IPS DF 6.9 (cell line): ENCODE measurements around the gene EZH1.

Source experiments
- DNase-seq: peaks from one replicate; pipeline ENCODE4 v3.0.0-alpha.2; 2013; ENCODE audit warnings: low read depth, low spot score
- H3K27ac ChIP-seq: one replicate; pipeline ENCODE4 v1.5.1; 2013; ENCODE audit warnings: low read length, control low read depth
- H3K27me3 ChIP-seq: 2 replicates; pipeline ENCODE4 v1.6.1; 2013; ENCODE audit warnings: mild to moderate bottlenecking, low read length; ENCODE audit not compliant: control insufficient read depth, insufficient read depth
- H3K36me3 ChIP-seq: 2 replicates; pipeline ENCODE4 v1.6.1; 2013; ENCODE audit warnings: low read length; ENCODE audit not compliant: control insufficient read depth, insufficient read depth
- H3K4me1 ChIP-seq: 2 replicates; pipeline ENCODE4 v1.6.1; 2013; ENCODE audit warnings: low read length; ENCODE audit not compliant: control insufficient read depth, insufficient read depth
- H3K4me3 ChIP-seq: 2 replicates; pipeline ENCODE4 v1.5.1; 2013; ENCODE audit warnings: mild to moderate bottlenecking, low read length
- H3K9me3 ChIP-seq: 2 replicates; pipeline ENCODE4 v1.6.1; 2013; ENCODE audit warnings: low read length, inconsistent platforms; ENCODE audit not compliant: control insufficient read depth, insufficient read depth
- WGBS: extraction: QIAGEN DNeasy Blood & Tissue Kit; methylation state at CpG from one replicate; pipeline ENCODE4 v1.1.7; 2013; ENCODE audit warnings: mixed read lengths, missing lambda C conversion rate; ENCODE audit not compliant: insufficient read length, insufficient coverage; 5-methylcytosine and 5-hydroxymethylcytosine counted together

Gene EZH1

DNA sequence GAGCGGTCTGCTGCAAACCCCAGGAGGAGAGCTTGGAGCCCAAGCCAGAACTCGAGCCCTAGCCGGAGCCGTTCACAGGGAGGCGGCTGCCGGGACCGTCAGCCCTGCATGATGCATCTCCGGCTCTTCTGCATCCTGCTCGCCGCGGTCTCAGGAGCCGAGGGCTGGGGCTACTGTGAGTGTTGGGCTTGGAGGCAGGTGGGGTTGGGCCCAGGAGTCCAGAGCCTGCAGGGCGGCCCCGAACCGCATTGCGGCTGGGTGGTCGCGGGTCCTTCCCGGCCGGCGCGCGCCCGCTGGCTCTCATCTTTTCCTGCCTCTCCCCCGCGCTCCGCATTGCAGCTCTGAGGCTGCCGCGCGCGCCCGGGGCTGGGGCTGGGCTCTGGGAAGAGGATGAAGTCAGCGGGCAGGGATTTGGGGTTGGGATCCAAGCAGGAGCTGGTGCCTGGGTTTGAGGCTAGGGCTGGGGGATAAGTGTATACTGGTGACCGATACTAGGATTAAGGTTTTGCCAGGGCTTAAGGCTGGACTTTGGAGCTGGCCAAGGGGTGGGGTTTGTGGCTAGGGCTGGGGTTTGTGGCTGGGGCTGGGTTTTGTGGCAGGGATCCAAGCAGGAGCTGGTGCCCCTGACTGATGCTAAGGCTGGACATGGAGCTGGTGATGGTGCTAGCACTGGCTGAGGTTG lies 62.0 kb downstream of the EZH1 start:
- no peak for DNase-seq
- Histone ChIP-seq H3K4me1 (peaks cover 13% of the 10 kb centered on the region), H3K36me3 (no peaks in the 10 kb centered on the region), H3K27me3 (peaks cover 2% of the 10 kb centered on the region; the same call in 1 of the 2 replicates), H3K9me3 (no peaks in the 10 kb centered on the region), H3K4me3 (peak overlapping the region; percentile 54; the same call in 1 of the 2 replicates), H3K27ac (no peak overlapping the region)
- no CpG with 5 or more reads among the region's 34 CpGs for WGBS

GRCh38 chr17:42681976-42682721 lies 62.7 kb downstream of the EZH1 start, which contains the start of gene CNTNAP1:
Gene CNTNAP1, plus strand, starts transcription at chr17:42682531. Its CDS starts 299 bp downstream, at chr17:42682830.
- 100% methylated on average over 1 of the region's 22 CpGs for WGBS
- Histone ChIP-seq H3K36me3 (no peaks in the 10 kb centered on the region), H3K9me3 (no peaks in the 10 kb centered on the region), H3K27me3 (peaks cover 2% of the 10 kb centered on the region; the same call in 1 of the 2 replicates), H3K4me3 (peak within 1 kb of the TSS; percentile 54; the same call in 1 of the 2 replicates), H3K27ac (no peak within 1 kb of the TSS), H3K4me1 (peaks cover 13% of the 10 kb centered on the region)
- no peak for DNase-seq

GRCh38 chr17:42680331-42680808 lies 64.5 kb downstream of the EZH1 start:
- peaks cover 2% of the 10 kb centered on the region; the same call in 1 of the 2 replicates for H3K27me3 ChIP-seq
- H3K9me3 ChIP-seq = no peaks in the 10 kb centered on the region
- H3K36me3 ChIP-seq = no peaks in the 10 kb centered on the region
- peaks cover 13% of the 10 kb centered on the region for H3K4me1 ChIP-seq
- no peak for DNase-seq
- H3K27ac ChIP-seq = no peak overlapping the region
- whole genome bisulfite sequencing = no CpG with 5 or more reads among the region's 20 CpGs
- H3K4me3 ChIP-seq = peak overlapping the region; percentile 34; the same call in 1 of the 2 replicates

- Histone ChIP-seq H3K27ac (no peak overlapping the region), H3K9me3 (no peaks in the 10 kb centered on the region), H3K27me3 (peaks cover 2% of the 10 kb centered on the region; the same call in 1 of the 2 replicates), H3K4me3 (peak overlapping the region; percentile 34; the same call in 1 of the 2 replicates), H3K36me3 (no peaks in the 10 kb centered on the region), H3K4me1 (peaks cover 16% of the 10 kb centered on the region)
- no peak for DNase-seq
- WGBS = no CpG with 5 or more reads among the region's 78 CpGs
Measured at GRCh38 chr17:42679492-42680330, 65.1 kb downstream of the EZH1 start.

DNA sequence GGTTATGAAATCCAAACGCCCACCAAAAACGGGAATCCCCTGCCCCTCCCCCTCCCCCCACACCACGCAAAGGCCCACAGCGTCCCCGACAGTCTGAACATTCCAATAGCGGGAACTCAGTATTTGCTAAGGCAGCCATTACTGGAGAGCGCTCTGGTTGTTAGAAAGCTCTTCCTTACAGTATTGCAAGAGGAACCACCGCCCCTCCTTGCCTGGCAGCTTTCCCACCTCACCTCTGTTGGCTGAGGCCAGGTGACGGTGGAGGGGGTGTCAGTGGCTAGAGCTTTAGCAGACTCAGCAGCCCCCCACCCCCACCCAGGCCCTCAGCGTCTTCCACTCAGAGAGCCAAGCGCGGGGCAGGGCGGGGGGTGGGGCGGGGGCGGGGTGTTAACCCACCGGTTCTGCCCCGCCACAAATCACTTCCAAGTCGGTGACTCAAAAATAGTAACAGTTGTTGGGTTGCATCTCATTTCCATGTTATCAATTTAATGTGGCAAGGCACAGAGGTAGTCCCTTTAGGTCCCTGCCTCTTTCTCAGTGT lies 65.8 kb downstream of the EZH1 start:
- Histone ChIP-seq H3K9me3 (no peaks in the 10 kb centered on the region), H3K36me3 (no peaks in the 10 kb centered on the region), H3K27ac (no peak overlapping the region), H3K27me3 (peaks cover 2% of the 10 kb centered on the region; the same call in 1 of the 2 replicates), H3K4me1 (peaks cover 22% of the 10 kb centered on the region), H3K4me3 (peak overlapping the region; percentile 34; the same call in 1 of the 2 replicates)
- no peak for DNase-seq
- WGBS = no CpG with 5 or more reads among the region's 18 CpGs

DNA sequence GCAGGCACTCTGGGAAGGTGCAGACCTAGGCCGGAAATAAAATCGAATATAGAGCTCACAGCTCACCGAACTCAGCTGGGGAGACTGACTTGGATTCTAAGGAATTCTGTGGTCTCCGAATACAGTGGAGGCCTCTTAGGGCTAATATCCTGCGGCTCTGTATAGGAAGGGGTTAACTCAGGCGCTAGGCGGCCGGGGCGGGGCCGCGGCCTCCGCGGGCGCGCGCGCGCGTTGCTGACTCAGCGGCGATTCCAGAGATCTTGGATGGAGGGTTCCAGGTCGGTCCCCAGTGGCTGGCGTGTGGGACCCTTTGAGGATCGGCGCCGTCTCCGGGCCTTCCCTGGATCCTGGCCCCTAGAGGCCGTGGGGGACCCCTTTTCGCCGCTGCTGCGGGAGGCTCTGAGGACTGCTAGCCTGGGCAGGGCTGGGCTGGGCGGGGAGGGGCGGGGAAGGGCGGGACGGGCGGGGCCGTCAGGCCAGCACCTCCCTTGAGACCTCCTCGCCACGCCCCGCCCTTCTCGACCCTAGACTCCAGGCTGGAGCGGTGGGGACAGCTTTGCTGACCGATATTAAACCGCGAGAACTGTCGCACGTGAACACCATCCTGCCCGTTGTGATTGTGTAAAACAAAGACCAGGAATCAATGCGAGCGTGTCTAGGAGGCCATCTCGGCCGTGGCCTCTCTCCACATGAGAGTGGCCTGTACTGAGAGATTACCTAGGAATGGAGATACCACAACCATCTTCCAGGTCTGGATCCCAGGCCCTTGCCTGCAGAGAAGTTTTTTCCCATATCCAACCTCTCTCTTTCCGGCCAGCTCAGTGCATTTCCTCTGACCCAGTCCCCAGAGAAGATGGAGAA lies 66.7 kb downstream of the EZH1 start:
- no peak for DNase-seq
- Histone ChIP-seq H3K27me3 (no peaks in the 10 kb centered on the region), H3K36me3 (no peaks in the 10 kb centered on the region), H3K9me3 (no peaks in the 10 kb centered on the region), H3K4me3 (peak overlapping the region; percentile 73; the same call in 1 of the 2 replicates), H3K27ac (no peak overlapping the region), H3K4me1 (peaks cover 19% of the 10 kb centered on the region)
- WGBS = no CpG with 5 or more reads among the region's 53 CpGs

GRCh38 chr17:42677012-42677857 lies 67.6 kb downstream of the EZH1 start:
- Histone ChIP-seq H3K4me3 (peak overlapping the region; percentile 76), H3K27me3 (no peaks in the 10 kb centered on the region), H3K27ac (no peak overlapping the region), H3K9me3 (no peaks in the 10 kb centered on the region), H3K4me1 (peaks cover 19% of the 10 kb centered on the region), H3K36me3 (no peaks in the 10 kb centered on the region; the same call in 1 of the 2 replicates)
- DNase-seq = peak; percentile 98
- WGBS = no CpG with 5 or more reads among the region's 33 CpGs

- Histone ChIP-seq H3K4me1 (peaks cover 19% of the 10 kb centered on the region), H3K27ac (no peak within 1 kb of the TSS), H3K4me3 (peak within 1 kb of the TSS; percentile 76), H3K9me3 (no peaks in the 10 kb centered on the region), H3K36me3 (no peaks in the 10 kb centered on the region; the same call in 1 of the 2 replicates), H3K27me3 (no peaks in the 10 kb centered on the region)
- WGBS = no CpG with 5 or more reads among the region's 51 CpGs
- DNase-seq = no peak
Measured at GRCh38 chr17:42676424-42677011, 68.3 kb downstream of the EZH1 start, which contains the start of gene PLEKHH3. Gene PLEKHH3, minus strand, starts transcription at chr17:42676994. Its CDS starts 431 bp downstream, at chr17:42676563.
